Cardiac muscle cell (in vitro differentiated cells and primary cell): Measurements from ENCODE around the gene FOCAD. TPM values are rescaled to one million over a fixed set of nuclear protein-coding genes. Genes with fewer than 3 reads are reported as not detected.

ENCODE experiments used
- DNase-seq, 2 donors: peaks; one replicate each; pipeline versions ENCODE4 v3.0.0 to v3.0.0-alpha.2; 2010 to 2017; ENCODE audit warnings: low read depth in 1 of 2, low spot score in 1 of 2
- H3K27ac ChIP-seq: fragments of 200-600 bp; sonication (generic); 2 replicates; pipeline ENCODE4 v1.5.1; 2016
- H3K27me3 ChIP-seq: fragments of 200-600 bp; sonication (generic); 2 replicates; pipeline ENCODE4 v1.6.0; 2016; ENCODE audit warnings: control low read depth
- H3K36me3 ChIP-seq: fragments of 200-600 bp; sonication (generic); 2 replicates; pipeline ENCODE4 v1.5.1; 2016; ENCODE audit warnings: control low read depth
- H3K4me1 ChIP-seq: fragments of 200-600 bp; sonication (generic); 2 replicates; pipeline ENCODE4 v1.8.1; 2017; ENCODE audit warnings: low read depth, mild to moderate bottlenecking, mixed run types
- H3K4me3 ChIP-seq: fragments of 200-600 bp; sonication (generic); 2 replicates; pipeline ENCODE4 v1.5.1; 2016; ENCODE audit warnings: mild to moderate bottlenecking
- H3K9me3 ChIP-seq: fragments of 200-600 bp; sonication (generic); 2 replicates; pipeline ENCODE4 v1.5.1; 2017; ENCODE audit warnings: low read depth, mild to moderate bottlenecking, control low read depth
- polyA plus RNA-seq: library from polyadenylated mRNA; unstranded; fragments of >200 nt; fragmentation: Nextera tagmentation; extraction: Ambion mirVana; gene quantifications from 2 replicates; pipeline ENCODE4 v1.2.1, GENCODE V29; 2016
- total RNA-seq: library from RNA; depleted of rRNA; stranded (reverse); fragments of >200 nt; gene quantifications from 2 replicates; pipeline ENCODE4 v1.2.3, GENCODE V29; 2016
- TF ChIP-seq, protein P1 (sequence below): IDR thresholded peaks from 2 replicates; pipeline ENCODE4 v1.5.1; 2012; ENCODE audit warnings: low read depth, mild to moderate bottlenecking, low read length

Gene FOCAD
- total and polyA plus RNA-seq, 2 experiments from 2014 or later, result 32.9 to 57.0 TPM

DNA sequence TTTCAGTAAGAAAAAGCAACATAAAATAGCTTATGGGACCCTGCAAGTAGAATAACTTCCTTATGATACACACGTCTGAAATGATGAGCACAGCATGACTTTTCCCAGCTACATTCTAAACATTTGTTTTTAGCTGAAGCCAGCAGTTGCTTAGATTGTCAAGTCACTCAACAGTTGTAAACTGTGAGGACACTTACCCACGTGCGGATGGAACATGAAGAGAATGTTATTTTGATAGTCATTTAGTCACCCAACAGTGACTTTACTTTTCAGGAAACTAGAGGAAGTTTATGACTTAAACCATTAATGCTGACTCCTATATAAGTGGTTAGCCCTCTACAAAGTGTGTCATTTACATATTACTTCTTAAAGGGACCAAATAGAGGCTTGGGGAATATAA is 344.4 kb downstream of the FOCAD start:
- no peaks in the 10 kb centered on the region for H3K4me1 ChIP-seq
- H3K27ac ChIP-seq, result no peak overlapping the region
- DNase-seq, result no peak
- H3K27me3 ChIP-seq, result no peaks in the 10 kb centered on the region
- H3K4me3 ChIP-seq, result no peak overlapping the region
- H3K9me3 ChIP-seq, result no peaks in the 10 kb centered on the region
- TF ChIP-seq, protein P1, sequence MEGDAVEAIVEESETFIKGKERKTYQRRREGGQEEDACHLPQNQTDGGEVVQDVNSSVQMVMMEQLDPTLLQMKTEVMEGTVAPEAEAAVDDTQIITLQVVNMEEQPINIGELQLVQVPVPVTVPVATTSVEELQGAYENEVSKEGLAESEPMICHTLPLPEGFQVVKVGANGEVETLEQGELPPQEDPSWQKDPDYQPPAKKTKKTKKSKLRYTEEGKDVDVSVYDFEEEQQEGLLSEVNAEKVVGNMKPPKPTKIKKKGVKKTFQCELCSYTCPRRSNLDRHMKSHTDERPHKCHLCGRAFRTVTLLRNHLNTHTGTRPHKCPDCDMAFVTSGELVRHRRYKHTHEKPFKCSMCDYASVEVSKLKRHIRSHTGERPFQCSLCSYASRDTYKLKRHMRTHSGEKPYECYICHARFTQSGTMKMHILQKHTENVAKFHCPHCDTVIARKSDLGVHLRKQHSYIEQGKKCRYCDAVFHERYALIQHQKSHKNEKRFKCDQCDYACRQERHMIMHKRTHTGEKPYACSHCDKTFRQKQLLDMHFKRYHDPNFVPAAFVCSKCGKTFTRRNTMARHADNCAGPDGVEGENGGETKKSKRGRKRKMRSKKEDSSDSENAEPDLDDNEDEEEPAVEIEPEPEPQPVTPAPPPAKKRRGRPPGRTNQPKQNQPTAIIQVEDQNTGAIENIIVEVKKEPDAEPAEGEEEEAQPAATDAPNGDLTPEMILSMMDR, result no peak
- no peaks in the 10 kb centered on the region for H3K36me3 ChIP-seq

DNA sequence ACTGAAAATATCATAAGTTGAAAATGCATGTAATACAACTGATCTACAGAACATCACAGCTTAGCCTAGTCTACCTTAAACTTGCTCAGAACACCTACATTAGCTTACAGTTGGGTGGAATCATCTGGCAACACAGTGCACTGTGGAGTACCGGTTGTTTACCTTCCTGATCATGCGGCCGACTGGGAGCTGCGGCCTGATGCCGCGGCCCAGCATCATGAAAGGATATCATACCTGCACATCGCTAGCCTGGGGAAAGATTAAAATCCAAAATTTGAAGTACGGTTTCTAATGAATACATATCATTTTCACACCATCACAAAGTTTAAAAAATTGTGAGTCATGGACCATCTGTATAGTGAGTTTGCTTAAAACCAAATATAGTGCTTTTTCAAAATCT is 345.6 kb downstream of the FOCAD start:
- H3K36me3 ChIP-seq, result no peaks in the 10 kb centered on the region
- TF ChIP-seq, protein P1, result no peak
- H3K4me1 ChIP-seq, result no peaks in the 10 kb centered on the region

DNA sequence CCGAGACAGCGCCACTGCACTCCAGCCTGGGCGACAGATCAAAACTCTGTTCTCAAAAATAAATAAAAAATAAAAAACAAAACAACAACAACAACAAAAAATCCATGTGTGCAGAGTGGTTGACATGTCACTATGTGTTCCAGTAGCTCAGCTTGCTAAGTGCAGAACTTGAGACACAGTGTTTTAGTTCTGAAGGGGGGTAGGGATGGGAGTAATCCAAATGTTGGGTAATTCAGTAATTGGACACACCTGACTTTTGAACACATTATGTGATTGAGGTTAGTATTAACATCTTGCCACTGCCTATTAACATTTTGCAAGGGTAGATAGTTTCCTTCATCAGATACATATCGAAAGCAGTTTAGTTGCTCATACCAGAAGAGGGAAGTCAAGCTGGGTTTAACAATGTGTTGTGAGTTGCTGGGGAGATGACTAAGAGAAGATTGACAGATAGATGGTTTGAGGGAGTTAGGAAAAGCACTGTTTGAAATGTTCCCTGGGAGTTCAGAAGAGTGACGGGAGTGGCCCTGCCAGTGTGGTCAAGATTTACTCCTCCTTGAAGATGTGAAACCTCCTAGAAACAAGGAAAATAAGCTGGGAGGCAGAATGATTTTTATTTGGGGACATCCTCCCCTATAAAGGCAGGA is 346.5 kb downstream of the FOCAD start:
- no peaks in the 10 kb centered on the region for H3K36me3 ChIP-seq
- no peak overlapping the region for H3K4me3 ChIP-seq
- H3K27me3 ChIP-seq, result no peaks in the 10 kb centered on the region
- no peak overlapping the region for H3K27ac ChIP-seq
- H3K9me3 ChIP-seq, result no peaks in the 10 kb centered on the region
- peak in 1 of 2 donors; percentile 24 for DNase-seq
- no peaks in the 10 kb centered on the region for H3K4me1 ChIP-seq
- TF ChIP-seq, protein P1, result no peak

More for the DNA sequence above, 345.6 kb downstream of the FOCAD start:
- Histone ChIP-seq H3K4me3 (no peak overlapping the region), H3K27ac (no peak overlapping the region), H3K9me3 (no peaks in the 10 kb centered on the region), H3K27me3 (no peaks in the 10 kb centered on the region)
- no peak for DNase-seq

DNA sequence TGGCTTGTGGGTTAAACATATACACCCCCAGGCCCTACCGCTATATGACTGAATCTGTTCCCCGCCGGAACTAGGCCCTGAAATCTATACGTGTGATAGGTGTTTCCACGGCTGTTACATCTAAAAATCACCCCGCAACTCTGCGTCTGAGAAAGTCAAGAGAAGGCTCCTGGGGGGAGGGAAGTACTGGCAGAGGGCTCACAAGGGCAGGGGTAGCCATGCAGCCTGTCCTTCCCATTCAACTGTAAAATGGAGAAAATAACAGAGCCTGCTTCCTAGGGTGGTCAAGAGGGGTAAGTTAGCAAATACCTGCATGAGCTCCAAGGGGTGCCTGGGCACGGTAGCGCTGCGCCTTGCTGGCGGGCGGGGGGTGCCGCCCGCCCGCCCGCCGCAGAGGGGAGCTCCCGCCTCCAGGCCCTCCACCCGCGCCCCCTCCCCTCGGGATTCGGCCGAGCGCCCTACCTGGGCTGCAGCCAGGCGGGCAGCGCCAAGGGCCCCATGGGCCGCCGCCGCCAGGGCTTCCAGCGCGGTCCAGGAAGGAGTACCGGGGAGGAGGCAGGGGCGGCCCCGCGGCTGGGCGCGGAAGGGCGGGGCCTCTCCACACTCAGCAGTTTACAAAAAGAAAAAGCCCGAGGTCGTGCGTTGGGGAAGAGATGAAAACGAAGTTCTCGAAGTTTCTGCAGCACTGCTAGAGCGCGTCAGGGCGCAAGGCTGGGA is 347.2 kb downstream of the FOCAD start, which contains the start of gene HACD4:
TSS of gene HACD4 (minus strand) at position 550 of the 717 bp plus-strand sequence. CDS start at position 500, 50 bp downstream.
- Histone ChIP-seq H3K4me3 (peak within 1 kb of the TSS; percentile 12), H3K4me1 (no peaks in the 10 kb centered on the region), H3K9me3 (no peaks in the 10 kb centered on the region), H3K27ac (no peak within 1 kb of the TSS), H3K27me3 (no peaks in the 10 kb centered on the region), H3K36me3 (no peaks in the 10 kb centered on the region)
- TF ChIP-seq, protein P1, result no peak
- DNase-seq, result peak; percentile 52 to 72

DNA sequence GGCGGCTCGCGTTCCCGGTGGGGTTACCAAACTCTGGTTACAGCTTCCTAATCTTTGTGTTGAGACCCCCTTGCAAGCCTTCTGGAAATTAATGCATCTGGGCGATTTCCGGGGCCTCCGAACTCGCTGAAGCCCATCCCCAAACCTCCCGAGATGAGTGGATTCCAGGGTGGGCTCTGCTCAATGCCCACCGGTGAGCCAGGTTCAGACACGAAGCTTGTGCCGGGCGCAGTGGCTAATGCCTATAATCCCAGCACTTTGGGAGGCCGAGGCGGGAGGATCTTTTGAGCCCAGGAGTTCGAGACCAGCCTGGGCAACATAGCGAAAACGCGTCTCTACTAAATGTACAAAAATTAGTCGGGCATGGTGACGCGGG is 347.7 kb downstream of the FOCAD start:
- peak overlapping the region; percentile 12 for H3K4me3 ChIP-seq
- no peaks in the 10 kb centered on the region for H3K36me3 ChIP-seq

More for the DNA sequence above, 347.7 kb downstream of the FOCAD start:
- Histone ChIP-seq H3K27me3 (no peaks in the 10 kb centered on the region), H3K27ac (no peak overlapping the region), H3K4me1 (no peaks in the 10 kb centered on the region), H3K9me3 (no peaks in the 10 kb centered on the region)
- TF ChIP-seq, protein P1, result no peak
- DNase-seq, result no peak
